RPMI7951 (cell line): ENCODE measurements around the gene SPTLC3. TPM values are rescaled to one million over a fixed set of nuclear protein-coding genes. Genes with fewer than 3 reads are reported as not detected.

Experiments
- DNase-seq: peaks from one replicate; pipeline ENCODE4 v3.0.0-alpha.2; 2012; ENCODE audit warnings: low read depth
- total RNA-seq: library from RNA; depleted of rRNA; stranded (reverse); fragments of >200 nt; shearing (Covaris generic); gene quantifications from 2 replicates; pipeline ENCODE4 v1.2.3, GENCODE V29; 2014

Gene SPTLC3
- total RNA-seq, 1 experiment from 2014 or later = 16.6 TPM

- no peak for DNase-seq
These were observed 23.0 kb downstream of the SPTLC3 start for GRCh38 chr20:13031751-13032150.

GRCh38 chr20:13034115-13034514 is 25.3 kb downstream of the SPTLC3 start:
- no peak for DNase-seq

- no peak for DNase-seq
These were observed 26.2 kb downstream of the SPTLC3 start for GRCh38 chr20:13034936-13035335.

- no peak for DNase-seq
These were observed 26.8 kb downstream of the SPTLC3 start for GRCh38 chr20:13035399-13036152.

GRCh38 chr20:13037727-13038126 is 29.0 kb downstream of the SPTLC3 start:
- peak; percentile 74 for DNase-seq

- peak; percentile 77 for DNase-seq
These were observed 33.0 kb downstream of the SPTLC3 start for GRCh38 chr20:13041574-13042457.

- no peak for DNase-seq
These were observed 33.7 kb downstream of the SPTLC3 start for GRCh38 chr20:13042458-13042794.

- no peak for DNase-seq
These were observed 37.6 kb downstream of the SPTLC3 start for GRCh38 chr20:13046409-13046808.

- DNase-seq = no peak
These were observed 45.2 kb downstream of the SPTLC3 start for GRCh38 chr20:13054011-13054410.

- no peak for DNase-seq
These were observed 50.1 kb downstream of the SPTLC3 start for GRCh38 chr20:13058666-13059389.

- DNase-seq = no peak
These were observed 50.8 kb downstream of the SPTLC3 start for GRCh38 chr20:13059398-13060136.

- no peak for DNase-seq
These were observed 51.6 kb downstream of the SPTLC3 start for GRCh38 chr20:13060327-13060726.

GRCh38 chr20:13061381-13061780 is 52.6 kb downstream of the SPTLC3 start:
- DNase-seq = no peak

GRCh38 chr20:13062789-13063188 is 54.0 kb downstream of the SPTLC3 start:
- DNase-seq = no peak

- DNase-seq = no peak
These were observed 59.6 kb downstream of the SPTLC3 start for GRCh38 chr20:13068336-13068735.

- DNase-seq = no peak
These were observed 73.1 kb downstream of the SPTLC3 start for GRCh38 chr20:13081877-13082276.

- DNase-seq = no peak
These were observed 73.6 kb downstream of the SPTLC3 start for GRCh38 chr20:13082378-13082777.

GRCh38 chr20:13085275-13085674 is 76.5 kb downstream of the SPTLC3 start:
- DNase-seq = peak; percentile 72

- DNase-seq = no peak
These were observed 81.2 kb downstream of the SPTLC3 start for GRCh38 chr20:13089950-13090469.

GRCh38 chr20:13092111-13092510 is 83.3 kb downstream of the SPTLC3 start:
- DNase-seq = no peak

- DNase-seq = no peak
These were observed 86.2 kb downstream of the SPTLC3 start for GRCh38 chr20:13094976-13095375.
